NCI-H1417 (cell line): ENCODE measurements around the gene TP53AIP1.

Experiments used
- DNase-seq, 3 experiments: peaks; one replicate each; lab custom pipeline; 2025; lab: John Stamatoyannopoulos, UW

Gene TP53AIP1

DNA sequence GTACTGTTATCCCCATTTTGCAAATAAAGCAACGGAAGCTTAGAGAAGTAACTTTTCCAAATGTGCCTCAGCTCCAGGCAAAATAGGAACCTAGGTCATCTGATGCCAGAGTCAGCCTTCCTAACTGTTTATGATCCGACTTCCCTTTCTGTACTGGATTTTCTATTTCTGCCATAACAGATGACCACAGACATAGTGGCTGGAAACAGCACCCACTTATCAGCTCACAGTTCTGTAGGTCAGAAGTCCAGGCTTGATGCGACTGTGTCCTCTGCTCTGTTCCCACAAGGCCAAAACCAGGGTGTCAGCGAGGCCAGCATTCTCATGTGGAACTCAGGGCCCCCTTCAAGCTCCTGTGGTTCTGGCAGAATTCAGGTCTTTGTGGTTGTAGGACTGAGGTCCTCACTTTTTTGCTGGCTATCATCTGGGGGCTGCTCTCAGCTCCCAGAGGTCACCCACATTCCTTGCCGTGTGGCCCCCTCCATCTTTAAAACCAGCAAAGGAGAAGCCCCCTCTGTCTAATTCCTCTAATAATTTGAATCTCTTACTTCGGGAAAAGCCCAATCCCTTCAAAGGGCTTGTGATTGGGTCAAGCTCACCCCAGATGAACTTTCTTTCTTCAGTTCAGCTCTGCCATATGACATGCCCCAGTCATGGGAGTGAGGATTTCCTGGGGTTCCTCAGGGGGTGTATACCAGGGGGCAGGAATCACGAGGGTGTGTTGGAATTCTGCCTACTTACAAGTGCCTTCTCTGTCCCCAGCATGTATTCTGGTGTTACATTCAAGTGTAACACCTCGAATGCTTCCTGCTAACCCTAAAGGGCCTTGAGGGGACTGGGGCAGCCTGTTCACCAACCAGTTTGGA lies 36.3 kb downstream of the TP53AIP1 start:
- DNase-seq, result no peak

DNA sequence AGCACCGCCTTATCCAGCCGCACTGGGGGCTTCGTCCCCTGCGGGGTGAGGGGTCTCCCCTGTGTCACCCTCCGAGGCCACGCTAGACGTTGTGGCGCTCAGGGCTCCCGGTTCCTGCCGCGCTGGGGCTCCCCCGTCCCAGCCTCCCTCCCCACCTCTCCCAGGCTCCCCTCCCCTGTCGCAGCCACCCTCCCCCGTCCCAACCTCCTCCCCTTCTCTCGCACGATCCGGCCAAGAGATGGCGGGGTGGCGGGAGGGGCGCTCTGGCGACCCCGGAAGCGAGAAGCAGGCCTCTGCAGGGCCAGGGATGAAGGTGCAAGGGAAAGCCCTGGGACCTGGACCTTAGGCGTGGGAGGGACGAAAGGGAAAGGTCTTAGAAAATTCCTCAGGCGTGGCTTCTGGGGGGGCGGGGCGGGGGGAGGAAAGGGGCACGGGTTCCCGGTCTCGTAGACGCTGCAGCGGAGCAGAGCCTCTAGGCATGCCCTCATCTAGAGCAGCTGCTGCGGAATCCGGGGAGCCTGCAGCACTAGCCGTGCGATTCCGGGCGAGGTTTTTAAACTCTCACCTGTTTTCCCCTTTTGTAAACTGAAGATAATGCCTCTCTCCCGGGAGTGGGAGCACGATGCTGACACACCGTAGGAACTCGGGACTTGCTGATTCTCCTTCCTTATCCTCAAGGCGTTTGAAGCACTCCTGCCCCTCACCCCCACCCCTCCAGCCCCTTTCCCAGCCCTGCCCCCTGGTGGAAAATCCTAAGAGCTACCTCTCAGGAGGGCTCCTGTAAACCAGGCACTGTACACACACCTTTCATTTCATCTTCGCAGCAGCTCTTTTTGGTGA lies 37.1 kb downstream of the TP53AIP1 start:
- DNase-seq, result peak; percentile 37 to 90 (median 90)

DNA sequence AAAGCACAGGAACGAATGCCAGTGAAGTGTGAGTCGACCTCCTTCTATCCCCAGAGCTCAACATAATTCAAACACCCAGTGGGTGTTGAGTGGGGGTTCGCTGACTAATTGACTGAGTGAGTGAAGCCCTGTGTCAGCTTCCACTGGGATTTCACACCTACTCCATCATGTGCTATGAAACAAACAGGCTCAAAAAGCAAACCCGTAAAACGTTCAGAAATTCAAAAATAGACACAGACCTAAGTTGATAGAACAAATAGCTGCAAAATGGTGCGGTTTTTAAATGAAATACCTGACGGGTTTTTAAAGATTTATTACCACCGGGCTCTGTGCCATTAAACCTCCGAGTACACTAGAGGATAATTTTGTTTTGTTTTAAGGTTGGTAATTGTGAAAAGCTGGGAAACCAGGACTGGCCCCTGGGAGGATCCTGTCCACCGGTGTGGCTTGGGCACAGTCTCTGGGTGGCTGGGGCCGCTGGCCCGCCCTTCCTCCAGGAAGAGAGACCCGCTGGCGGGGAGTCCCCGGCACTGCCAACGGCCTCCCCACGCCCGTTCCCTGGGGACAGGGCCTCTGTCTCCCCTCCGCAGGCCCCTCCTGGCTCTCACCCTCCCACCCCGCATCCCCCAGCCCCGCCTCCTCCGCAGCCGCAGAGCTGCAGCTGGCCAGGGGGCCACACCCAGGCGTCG lies 37.9 kb downstream of the TP53AIP1 start:
- peak; percentile 31 to 83 (median 83) for DNase-seq

DNA sequence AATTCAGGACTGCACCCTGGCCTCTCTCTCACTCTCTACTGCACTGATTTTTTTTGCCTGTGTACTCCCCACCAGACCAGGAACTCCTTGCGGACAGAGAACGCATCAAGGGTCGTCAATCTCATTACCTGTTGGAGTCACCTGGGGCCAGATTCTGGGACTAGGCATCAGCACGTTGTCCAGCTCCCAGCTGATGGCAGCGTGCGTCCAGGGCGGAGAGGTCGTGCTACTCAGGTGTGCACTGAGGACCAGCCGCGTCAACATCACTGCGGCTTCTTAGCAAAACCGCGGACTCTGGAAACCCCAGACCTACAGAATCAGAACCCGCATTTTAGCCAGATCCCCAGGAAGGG lies 38.4 kb downstream of the TP53AIP1 start:
- no peak for DNase-seq

DNA sequence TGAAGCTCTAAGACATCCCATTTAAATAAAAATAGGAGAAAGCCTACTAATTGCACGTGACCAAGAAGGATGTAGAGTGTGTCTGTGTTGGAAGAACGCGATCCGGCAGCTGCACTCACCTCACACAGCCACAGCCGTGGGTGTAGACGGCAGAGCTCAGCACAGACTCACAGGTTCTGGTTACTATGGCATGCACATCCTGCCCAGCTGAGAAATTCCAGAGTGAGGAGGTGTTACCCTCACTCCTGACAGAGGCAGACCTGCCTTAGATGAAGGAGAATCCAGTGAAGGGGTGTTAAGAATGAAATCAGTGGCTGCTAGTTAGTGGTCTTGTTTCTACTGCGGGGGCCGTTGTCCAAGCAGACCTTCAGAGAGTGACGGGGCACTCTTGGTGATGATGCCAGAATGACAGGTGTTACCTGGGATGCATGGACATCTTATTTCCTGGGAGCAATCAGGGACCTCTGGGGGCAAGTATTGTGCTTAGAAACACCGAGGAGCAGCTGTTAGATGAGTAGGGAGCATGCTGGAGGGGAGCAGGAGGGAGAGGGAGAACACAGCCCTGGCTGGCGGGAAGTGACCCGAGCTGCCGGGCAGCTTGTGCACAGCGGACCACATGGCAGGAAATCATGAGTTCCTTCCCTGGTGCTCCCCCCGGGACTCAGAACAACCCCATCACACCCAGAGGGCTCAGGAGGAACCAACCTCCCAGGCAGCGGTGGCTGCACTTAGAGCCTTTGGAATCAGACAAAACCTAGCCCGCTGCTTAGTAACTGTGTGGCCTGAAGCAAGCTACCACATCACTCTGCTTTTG lies 39.2 kb downstream of the TP53AIP1 start:
- peak in 1 of 3 experiments; percentile 47 for DNase-seq

DNA sequence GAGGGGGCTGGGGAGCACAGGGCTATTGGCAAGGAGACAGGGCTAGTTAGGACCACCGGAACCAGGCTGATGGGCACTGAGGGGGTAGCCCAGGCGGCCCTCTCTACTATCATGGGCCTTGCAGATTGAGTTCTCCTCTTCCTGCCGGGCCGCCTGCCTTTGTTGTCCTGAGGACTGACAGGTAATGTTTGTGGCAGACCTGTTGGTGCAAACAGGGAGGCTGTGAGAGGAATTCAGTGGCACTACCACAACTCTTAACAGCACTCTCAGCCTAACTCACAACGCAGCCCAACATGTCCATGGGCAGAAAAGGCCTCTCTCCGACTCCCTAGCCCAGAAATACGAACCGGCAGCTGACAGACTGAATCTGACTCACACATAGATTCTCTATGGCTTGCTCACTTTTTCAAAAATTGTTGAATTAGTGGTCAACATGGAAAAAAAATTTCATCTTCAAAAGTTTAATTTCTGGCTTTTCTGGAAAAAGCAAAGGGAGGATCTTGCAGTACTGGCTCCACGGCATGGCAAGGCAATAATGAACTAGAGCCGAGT lies 40.1 kb downstream of the TP53AIP1 start:
- no peak for DNase-seq

DNA sequence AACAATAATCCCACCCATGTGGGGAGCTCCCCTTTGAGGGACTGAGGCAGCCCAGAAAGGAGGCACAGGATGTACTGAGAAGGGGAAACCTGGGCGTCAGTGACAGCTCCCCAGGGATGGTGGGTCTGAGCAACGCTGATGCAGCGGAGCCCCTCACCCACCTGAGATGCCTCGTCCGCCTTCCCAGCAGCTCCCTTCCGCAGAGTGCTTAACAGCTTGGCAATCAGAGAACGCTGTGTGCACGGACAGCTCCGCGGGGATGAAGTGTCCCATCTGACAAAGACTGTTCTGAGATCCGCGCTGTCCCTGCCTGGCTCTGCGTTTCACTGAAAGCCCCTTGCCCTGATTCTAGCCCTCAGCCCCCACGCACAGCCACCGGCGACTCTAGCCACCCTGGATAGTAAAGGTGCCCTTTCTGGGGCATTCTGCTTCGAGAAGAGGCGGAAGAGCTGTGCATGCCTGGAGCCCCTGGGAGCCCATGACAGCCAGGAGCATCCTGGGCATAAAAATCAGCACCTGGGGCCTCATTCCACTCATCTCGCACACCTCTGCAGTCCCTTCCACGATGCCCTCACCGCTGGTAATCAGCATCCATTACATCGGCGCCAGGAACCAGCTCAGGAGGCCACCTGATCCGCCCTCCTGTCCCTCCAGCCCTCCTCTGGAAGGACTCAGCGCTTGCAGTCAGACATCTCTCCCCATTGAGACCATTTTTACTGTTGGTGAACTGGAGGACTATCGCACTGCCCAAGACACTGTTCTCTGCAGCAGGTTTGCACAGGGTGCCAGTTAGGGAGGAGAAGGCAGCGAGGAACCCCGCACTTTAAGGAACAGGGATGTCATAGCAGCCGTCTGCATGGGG lies 40.8 kb downstream of the TP53AIP1 start:
- no peak for DNase-seq

DNA sequence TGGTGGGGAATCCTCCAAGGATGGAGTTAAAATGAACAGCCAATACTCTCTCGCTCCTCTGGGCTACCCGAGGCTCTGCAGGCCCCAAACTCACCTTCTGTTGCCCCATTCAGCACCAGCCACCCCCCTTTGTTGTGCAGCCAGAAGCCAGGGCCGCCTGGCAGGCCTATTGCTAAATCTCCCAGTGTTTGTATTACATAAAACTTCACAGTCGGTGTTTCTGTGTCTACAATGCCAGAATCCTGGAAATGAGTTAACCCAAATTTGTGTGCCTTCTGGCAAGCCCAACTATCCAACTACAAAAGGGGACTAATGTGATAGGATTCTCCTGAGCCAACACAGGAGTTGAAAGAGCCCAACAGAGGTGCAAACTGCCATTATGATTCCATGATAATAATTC lies 42.2 kb downstream of the TP53AIP1 start:
- no peak for DNase-seq

DNA sequence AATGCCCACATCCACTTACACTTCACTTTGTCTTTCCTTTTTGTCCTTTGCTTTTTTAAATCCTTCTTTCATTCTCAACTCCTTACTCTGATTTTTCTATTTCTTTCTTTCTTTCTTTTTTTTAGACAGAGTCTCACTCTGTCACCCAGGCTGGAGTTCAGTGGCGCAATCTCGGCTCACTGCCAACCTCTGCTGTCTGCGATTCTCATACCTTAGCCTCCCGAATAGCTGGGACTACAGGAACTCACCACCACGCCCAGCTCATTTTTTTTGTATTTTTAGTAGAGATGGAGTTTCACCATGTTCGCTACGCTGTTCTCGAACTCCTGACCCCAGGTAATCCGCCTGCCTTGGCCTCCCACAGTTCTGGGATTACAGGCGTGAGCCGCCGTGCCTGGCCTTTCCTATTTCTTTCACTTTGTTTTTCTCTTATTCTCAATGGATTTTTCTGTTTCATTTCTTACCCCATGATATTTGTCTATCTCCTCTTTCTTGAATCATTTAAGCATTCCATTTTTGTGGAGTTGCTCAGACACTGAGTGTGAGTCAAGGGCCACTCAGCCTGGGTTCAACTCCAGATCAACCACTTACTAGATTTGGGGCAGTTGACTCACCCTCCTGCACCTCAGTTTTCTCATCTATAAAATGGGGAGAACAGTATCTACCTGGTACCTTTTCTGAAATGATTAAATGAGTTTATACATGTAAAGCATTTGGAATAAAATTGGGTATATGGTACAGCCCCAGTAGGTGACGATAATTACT lies 43.9 kb downstream of the TP53AIP1 start:
- no peak for DNase-seq

DNA sequence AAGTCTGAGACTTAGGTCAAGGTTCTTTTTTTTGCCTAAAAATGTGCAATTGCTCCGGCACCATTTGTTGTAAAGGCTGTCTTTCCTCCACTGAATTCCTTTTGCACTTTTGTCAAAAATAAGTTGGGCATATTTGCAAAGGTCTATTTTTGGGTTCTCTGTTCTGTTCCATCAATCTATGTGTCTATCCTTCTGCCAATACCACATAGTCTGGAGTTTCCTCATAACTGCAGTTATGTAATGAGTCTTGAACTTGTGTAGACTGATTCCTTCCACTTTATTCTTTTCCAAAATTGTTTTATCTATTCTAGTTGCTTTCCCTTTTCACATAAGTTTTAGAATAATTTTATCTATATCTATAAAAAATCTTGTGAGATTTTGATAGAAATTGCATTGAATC lies 44.8 kb downstream of the TP53AIP1 start:
- DNase-seq, result no peak

DNA sequence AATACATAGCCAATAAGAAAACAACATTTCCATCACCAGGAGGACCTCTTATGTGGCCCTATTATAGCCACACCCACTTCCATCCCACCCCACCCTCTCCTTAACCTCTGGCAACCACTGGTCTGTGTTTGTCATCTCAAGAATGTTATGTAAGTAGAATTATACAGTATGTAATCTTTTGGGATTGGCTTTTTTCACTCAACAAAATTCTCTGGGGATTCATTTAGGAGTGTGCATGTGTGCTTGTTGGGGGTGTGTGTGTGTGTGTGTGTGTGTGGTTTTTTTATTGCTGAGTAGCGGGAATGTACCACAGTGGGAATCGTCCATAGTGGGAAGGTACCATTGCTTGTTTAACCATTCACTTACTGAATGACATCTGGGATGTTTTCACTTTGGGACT lies 46.3 kb downstream of the TP53AIP1 start:
- DNase-seq, result no peak

DNA sequence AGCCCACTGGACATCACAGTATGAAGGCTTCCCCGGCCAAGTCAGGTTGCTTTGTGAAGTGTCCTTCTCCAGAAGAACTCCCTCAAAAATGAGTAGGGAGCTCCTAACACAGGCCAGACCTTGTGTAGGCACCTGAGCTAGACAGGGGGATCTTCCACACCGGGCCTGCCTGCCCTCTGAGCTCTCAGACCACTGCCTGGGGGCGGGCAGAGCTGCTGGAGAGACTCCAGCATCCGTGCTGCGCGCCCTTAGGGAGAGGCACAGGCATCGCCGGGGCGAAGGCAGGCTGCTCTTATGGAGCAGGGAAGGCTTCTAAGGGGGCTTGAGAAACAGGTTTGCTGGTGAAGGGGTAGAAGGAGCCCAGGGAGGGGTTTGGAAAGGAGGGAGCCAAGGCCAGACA lies 47.1 kb downstream of the TP53AIP1 start:
- no peak for DNase-seq

DNA sequence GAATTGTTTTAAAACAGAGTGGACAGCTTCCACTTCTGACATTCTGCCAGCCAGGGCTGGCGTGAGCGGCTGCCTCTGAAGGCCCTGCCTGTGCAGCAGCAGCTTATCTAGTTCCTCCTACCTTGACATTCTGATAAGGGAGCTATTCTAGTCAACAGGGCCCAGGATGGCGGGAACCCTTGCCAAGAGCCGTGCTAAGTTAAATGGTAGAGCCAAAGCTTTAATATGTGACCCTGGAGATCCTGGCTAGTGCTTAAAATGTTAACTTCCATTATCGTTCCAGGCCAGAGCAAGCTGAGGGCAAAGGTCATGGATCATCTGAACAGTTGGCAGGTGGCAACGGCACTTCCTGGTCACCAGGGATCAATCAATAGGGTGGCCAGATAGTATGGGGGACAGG lies 48.0 kb downstream of the TP53AIP1 start:
- DNase-seq, result no peak

DNA sequence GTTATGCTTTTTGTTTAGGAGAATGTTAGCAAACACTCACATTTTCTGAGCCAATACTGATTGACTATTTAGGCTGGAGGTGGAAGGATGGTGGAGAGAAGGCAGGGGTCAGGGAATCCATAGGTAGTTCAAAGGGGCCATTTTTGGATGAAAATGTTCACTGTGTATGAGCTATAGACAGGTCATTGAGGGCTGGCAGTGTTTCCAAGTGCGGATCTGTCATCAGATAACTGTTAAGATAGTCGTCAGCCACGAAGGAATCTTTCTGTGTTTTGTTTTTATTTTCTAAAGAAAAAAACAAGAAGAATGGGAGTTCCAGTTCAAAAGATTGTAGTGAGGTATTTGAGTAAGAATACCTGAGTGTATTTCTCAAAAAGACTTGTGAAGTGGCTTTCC lies 48.4 kb downstream of the TP53AIP1 start:
- no peak for DNase-seq

DNA sequence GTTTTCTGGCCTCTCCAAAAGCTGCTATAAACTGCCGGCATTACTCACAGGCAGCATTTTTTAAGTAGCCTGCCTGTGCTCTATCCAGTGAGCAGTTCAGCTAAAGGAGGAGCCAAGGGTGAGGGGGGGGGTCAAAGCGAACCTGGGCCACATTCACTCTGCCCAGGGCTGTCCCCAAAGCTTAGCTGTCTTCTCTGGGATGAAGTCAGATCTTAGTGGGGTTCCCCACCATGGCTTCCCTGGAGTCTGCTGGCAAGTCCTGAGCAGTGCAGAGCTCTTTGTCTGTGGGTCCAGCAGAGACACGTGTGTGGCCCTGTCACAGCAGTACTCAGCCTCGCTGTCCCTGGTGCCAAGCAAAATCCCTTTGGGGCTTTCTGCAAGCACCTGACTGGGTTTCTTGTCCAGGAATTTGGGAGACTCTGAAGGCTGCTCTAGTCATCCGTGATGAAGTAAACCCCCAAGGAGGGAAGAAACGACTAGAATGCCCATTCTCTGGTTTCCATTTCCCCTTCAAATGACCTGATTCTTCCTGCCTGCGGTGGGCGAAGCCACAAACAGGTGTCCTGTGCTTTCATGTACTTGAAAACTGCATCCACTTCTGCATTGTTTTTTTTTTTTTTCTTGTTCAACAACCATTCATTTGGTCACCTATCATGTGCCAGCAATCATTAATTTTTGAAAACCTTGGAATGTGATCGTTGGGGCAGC lies 48.9 kb downstream of the TP53AIP1 start:
- DNase-seq, result no peak

DNA sequence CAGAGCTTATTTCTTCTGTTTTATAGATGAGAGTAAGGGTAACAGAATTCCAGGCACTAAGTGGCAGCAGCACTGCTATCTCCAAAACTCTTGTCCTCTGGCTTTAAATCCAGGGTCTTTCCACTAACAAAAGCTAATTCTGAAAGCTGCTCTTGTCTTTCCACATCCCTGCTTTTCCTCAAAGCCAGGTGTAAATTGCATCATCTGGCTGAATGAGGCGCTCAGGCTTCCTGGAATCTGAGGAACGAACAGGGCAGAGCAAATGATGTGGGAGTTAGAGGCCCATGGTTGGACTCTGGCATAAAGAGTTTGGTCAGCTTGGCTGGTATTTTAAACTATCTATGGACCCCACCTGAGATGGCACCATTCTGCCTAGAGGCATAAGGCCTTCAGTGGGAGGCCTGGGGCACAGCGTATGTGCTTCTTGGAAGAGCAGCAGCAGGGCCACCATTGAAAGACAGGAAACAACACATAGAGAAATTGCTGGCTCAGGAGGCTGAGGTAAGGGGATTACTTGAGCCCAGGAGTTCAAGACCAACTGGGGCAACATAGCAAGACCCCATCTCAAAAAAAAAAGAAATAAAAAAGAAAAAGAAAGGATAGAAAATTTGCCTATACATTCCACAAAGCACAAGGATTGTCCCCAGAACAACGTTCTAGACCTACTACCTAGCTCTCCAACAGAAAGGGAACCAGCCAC lies 49.7 kb downstream of the TP53AIP1 start:
- no peak for DNase-seq

DNA sequence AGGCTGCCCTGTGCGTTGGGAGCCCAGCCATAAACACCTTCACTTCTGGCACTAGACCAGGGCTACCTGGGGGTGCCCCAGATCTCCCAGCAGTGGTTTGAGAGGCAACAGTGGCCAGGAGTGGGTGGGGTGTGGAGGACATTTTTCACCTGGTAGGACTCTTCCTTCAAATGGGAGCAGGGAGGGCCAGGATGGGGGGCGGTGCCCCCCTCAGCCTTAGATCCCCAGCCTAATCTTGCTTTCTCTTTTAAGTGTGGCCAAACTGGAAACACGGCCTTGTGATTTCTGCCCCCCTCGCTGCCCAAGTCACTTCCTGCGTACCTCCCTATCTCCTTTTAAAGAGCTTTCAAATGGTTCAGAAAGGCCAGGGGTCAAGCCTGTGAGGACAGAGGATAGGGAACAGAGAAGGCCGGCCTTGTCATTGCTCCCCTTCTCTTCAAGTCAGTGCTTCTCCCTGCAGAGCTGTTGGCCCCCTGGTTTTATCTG lies 50.7 kb downstream of the TP53AIP1 start:
- no peak for DNase-seq
